MM.1S (cell line): ENCODE measurements around the gene B4GALT6.

ENCODE experiments used
- DNase-seq: peaks from one replicate; pipeline ENCODE4 v3.0.0-alpha.2; 2015
- H2AFZ ChIP-seq: fragments of 300-600 bp; sonication (generic); 2 replicates; pipeline ENCODE4 v1.6.0; 2016; ENCODE audit warnings: antibody characterized with exemption, low read length
- H3F3A ChIP-seq: fragments of 300-600 bp; sonication (generic); 2 replicates; pipeline ENCODE4 v1.6.1; 2016; ENCODE audit warnings: mild to moderate bottlenecking, antibody characterized with exemption, low read length, moderate library complexity, mixed read lengths; ENCODE audit not compliant: insufficient read depth
- H3K27ac ChIP-seq: fragments of 300-600 bp; sonication (generic); 2 replicates; pipeline ENCODE4 v1.5.1; 2016; ENCODE audit warnings: mild to moderate bottlenecking, low read length
- H3K27me3 ChIP-seq: fragments of 300-600 bp; sonication (generic); replicated peaks from 2 replicates; pipeline ENCODE4 v1.6.0; 2016; ENCODE audit warnings: low read length; ENCODE audit not compliant: insufficient read depth
- H3K36me3 ChIP-seq: fragments of 300-600 bp; sonication (generic); replicated peaks from 2 replicates; pipeline ENCODE4 v1.6.1; 2016; ENCODE audit warnings: mild to moderate bottlenecking, low read length, mixed read lengths; ENCODE audit not compliant: insufficient read depth
- H3K4me1 ChIP-seq: fragments of 300-600 bp; sonication (generic); 2 replicates; pipeline ENCODE4 v1.6.1; 2016; ENCODE audit warnings: low read length, mixed read lengths
- H3K4me2 ChIP-seq: fragments of 300-600 bp; sonication (generic); 2 replicates; pipeline ENCODE4 v1.6.0; 2016; ENCODE audit warnings: low read depth, low read length
- H3K4me3 ChIP-seq: fragments of 300-600 bp; sonication (generic); 2 replicates; pipeline ENCODE4 v1.5.1; 2016; ENCODE audit warnings: low read length, mixed read lengths
- H3K79me2 ChIP-seq: fragments of 300-600 bp; sonication (generic); 2 replicates; pipeline ENCODE4 v1.6.1; 2016; ENCODE audit warnings: mixed run types, low read length, mixed read lengths
- H3K9ac ChIP-seq: fragments of 300-600 bp; sonication (generic); 2 replicates; pipeline ENCODE4 v1.6.1; 2016; ENCODE audit warnings: low read length, mixed read lengths
- H3K9me2 ChIP-seq: fragments of 300-600 bp; sonication (generic); replicated peaks from 2 replicates; pipeline ENCODE4 v1.6.1; 2016; ENCODE audit warnings: mild to moderate bottlenecking, low read length, mixed read lengths; ENCODE audit not compliant: insufficient read depth
- H3K9me3 ChIP-seq: fragments of 300-600 bp; sonication (generic); replicated peaks from 2 replicates; pipeline ENCODE4 v1.6.1; 2016; ENCODE audit warnings: mild to moderate bottlenecking, low read length, mixed read lengths; ENCODE audit not compliant: insufficient read depth
- H4K20me1 ChIP-seq: fragments of 300-600 bp; sonication (generic); 2 replicates; pipeline ENCODE4 v1.6.1; 2016; ENCODE audit warnings: mild to moderate bottlenecking, low read length, moderate library complexity, mixed read lengths; ENCODE audit not compliant: insufficient read depth
- EZH2 ChIP-seq: fragments of 300-600 bp; sonication (generic); optimal IDR thresholded peaks from 2 replicates; pipeline ENCODE3; 2017; ENCODE audit warnings: low read depth, mild to moderate bottlenecking, antibody characterized with exemption, low read length, mixed read lengths
- EZH2phosphoT487 ChIP-seq: fragments of 300-600 bp; sonication (generic); IDR thresholded peaks from 2 replicates; pipeline ENCODE4 v1.6.1; 2018; ENCODE audit warnings: antibody characterized with exemption, low read length
- TF ChIP-seq, protein P1 (sequence below): fragments of 300-600 bp; sonication (generic); IDR thresholded peaks from 2 replicates; pipeline ENCODE4 v1.5.1; 2016; ENCODE audit warnings: antibody characterized with exemption, low read length, mixed read lengths

B4GALT6 gene

DNA sequence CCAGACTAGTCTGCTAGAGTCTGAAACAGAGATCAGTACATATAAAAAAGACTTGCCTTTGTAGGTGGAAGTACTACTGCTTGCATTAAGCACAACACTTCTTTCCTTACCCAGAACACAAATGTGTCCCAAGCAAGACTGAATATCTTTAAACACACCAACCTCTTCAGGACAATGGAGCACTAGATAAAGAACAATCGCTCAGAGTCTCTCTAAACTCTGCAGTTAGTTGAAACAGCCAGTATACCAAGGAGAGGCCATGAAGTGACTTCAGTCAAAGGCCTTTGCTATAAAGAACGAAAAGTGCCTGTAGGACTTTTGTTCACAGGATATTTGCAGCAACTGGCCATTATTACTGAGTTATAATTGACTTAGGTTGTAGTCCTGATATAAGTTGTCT, 9.9 kb upstream of the B4GALT6 start:
- Histone ChIP-seq H3K9me3 (no peaks in the 10 kb centered on the region), H3K36me3 (no peaks in the 10 kb centered on the region), H3K9me2 (no peaks in the 10 kb centered on the region), H3F3A (no peaks in the 10 kb centered on the region), H3K4me1 (no peaks in the 10 kb centered on the region), H3K4me2 (no peak overlapping the region), H3K27ac (no peak overlapping the region), H4K20me1 (no peaks in the 10 kb centered on the region), H2AFZ (no peak overlapping the region), H3K4me3 (no peak overlapping the region), H3K79me2 (no peaks in the 10 kb centered on the region), H3K27me3 (no peaks in the 10 kb centered on the region), H3K9ac (no peak overlapping the region)
- TF ChIP-seq, protein P1, sequence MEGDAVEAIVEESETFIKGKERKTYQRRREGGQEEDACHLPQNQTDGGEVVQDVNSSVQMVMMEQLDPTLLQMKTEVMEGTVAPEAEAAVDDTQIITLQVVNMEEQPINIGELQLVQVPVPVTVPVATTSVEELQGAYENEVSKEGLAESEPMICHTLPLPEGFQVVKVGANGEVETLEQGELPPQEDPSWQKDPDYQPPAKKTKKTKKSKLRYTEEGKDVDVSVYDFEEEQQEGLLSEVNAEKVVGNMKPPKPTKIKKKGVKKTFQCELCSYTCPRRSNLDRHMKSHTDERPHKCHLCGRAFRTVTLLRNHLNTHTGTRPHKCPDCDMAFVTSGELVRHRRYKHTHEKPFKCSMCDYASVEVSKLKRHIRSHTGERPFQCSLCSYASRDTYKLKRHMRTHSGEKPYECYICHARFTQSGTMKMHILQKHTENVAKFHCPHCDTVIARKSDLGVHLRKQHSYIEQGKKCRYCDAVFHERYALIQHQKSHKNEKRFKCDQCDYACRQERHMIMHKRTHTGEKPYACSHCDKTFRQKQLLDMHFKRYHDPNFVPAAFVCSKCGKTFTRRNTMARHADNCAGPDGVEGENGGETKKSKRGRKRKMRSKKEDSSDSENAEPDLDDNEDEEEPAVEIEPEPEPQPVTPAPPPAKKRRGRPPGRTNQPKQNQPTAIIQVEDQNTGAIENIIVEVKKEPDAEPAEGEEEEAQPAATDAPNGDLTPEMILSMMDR, result no peak
- no peak for TF ChIP-seq EZH2
- no peak for DNase-seq

DNA sequence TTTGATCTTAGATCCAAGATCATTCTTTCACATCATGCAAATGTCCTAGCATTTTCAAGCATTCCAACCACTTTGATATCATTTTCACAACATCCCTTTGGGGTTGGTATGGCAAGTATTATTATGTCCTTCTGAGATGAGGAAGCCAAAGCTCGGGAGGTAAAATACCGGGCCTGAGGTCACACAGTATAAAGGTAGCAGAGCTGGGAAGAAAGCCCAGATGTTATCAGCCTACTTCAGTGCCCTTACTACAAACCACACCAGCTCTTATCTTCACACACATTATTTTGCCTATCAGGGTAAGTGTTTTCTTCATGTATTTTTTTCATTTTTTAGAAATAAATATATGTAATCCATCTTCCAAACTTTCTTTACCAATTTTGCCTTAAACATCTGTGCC, 4.2 kb upstream of the B4GALT6 start:
- Histone ChIP-seq H2AFZ (no peak overlapping the region), H3K36me3 (no peaks in the 10 kb centered on the region), H3K27ac (no peak overlapping the region), H3K4me2 (no peak overlapping the region), H3K9me3 (no peaks in the 10 kb centered on the region), H4K20me1 (no peaks in the 10 kb centered on the region), H3K79me2 (no peaks in the 10 kb centered on the region), H3K27me3 (no peaks in the 10 kb centered on the region), H3K4me3 (no peak overlapping the region), H3F3A (peaks cover 4% of the 10 kb centered on the region; the same call in 1 of the 2 replicates), H3K9ac (no peak overlapping the region), H3K4me1 (peaks cover 8% of the 10 kb centered on the region; the same call in 1 of the 2 replicates), H3K9me2 (no peaks in the 10 kb centered on the region)
- DNase-seq, result no peak
- TF ChIP-seq EZH2phosphoT487 (no peak), EZH2 (no peak)
- TF ChIP-seq, protein P1, result no peak

DNA sequence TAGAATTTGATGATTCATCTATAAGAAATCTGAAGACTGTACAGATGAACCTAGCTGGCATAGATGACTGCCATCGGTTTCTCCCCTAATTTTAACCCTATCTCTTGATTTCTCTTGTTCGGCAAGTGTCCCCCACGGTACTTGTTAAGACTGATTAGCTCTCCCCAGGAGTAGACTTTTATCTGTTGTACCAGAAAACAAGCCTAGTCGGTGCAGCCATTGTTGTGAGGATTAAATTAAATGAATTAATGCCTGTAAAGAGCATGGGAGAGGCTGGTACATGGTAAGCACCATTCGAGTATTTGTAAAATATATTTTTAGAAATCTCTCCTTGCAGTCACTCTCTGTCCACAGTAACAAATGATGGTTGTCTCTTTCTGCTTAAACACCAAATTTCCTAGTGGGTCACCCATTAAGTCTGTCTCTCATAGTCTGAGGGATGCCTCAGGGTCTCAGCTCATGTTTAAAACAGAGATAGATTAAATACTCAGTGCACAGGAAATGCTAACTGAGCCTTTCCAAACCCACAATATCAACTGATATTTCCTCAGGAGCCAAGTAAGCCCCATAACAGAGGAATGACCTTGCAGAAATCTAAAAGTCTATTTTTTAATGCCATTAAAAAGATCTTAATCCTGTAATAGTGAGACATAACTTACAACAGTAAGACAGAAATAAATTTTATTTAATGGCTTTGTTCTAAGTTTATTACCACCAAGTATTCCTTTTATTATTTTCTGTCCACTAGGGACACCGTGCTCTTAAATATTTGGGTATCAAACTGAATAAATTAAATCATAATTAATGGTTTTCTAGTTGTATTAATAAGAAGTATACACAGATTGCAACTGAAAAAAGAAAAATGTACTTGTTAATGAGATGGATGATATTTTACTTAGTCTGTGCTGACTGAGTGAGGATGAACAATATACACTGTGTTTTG, 2.9 kb upstream of the B4GALT6 start:
- no peak overlapping the region for H3K4me2 ChIP-seq
- TF ChIP-seq EZH2, result no peak
- TF ChIP-seq, protein P1, result peak; percentile 18; the same call in 1 of the 2 replicates
- peaks cover 4% of the 10 kb centered on the region; the same call in 1 of the 2 replicates for H3F3A ChIP-seq
- H3K27me3 ChIP-seq, result no peaks in the 10 kb centered on the region
- no peaks in the 10 kb centered on the region for H3K9me3 ChIP-seq
- H3K36me3 ChIP-seq, result no peaks in the 10 kb centered on the region
- no peak overlapping the region for H3K4me3 ChIP-seq
- no peaks in the 10 kb centered on the region for H3K9me2 ChIP-seq
- no peak for DNase-seq
- H3K79me2 ChIP-seq, result no peaks in the 10 kb centered on the region
- no peak overlapping the region for H3K9ac ChIP-seq
- H3K27ac ChIP-seq, result no peak overlapping the region
- H4K20me1 ChIP-seq, result no peaks in the 10 kb centered on the region
- peaks cover 8% of the 10 kb centered on the region; the same call in 1 of the 2 replicates for H3K4me1 ChIP-seq
- no peak overlapping the region for H2AFZ ChIP-seq
